GM04504 (cell line): ENCODE measurements around the gene PDE1A.

Source experiments
- DNase-seq: peaks from one replicate; pipeline ENCODE4 v3.0.0-alpha.2; 2012; ENCODE audit warnings: low read depth

PDE1A gene

DNA sequence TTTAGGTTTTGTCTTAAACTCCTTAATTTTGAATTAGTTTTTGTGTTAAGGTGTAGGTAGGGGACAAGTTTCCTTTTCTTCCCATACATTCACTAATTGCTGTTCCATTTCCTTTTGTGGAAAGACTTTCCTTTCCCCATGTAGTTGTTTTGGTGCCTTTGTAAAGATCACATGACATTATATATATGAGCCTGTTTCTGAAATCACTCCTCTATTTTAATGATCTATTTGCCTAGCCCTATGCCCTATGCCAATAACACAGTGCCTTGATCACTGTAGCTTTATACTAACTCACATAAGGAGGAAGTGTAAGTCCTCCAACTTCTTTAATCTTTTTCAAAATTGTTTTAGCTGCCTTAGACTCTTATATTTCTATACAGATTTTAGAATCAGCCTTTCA, 229.3 kb downstream of the PDE1A start:
- no peak for DNase-seq

DNA sequence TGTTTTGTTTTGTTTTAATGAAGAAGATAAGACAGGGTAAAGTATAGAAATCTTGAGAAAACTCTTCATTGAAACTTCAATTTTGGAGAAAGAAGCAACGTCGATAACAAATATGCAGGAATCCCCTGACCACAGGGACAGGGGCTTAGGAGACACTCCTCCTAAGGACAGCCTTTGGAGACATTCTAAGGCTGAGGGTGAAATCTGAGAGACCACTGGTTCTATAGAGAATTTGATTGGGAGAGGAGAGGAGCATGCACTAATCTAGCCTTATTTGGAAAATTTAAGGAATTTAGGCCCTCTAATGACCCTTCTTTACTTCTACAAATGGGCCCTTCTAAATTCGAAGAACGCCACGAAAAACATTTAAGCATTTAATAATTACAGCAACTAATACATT, 233.5 kb downstream of the PDE1A start:
- DNase-seq, result no peak

DNA sequence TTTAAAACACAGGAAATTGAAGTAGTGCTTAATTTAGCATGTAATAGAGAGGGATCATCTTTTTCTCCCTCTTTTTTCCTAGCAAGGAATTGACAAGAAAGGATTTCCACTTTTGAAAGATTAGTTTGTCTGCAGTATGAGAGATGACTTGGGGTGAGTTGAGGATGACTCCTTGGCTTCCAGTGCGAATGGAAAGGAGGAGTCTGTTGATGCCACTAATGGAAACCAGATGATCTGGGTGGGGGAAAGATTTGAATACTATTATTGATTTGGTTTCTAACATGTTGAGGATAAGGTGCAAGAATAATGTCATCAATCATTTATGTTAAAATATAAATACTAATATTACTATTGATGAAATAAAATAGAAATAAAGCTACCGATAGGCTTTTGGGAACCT, 235.8 kb downstream of the PDE1A start:
- no peak for DNase-seq

DNA sequence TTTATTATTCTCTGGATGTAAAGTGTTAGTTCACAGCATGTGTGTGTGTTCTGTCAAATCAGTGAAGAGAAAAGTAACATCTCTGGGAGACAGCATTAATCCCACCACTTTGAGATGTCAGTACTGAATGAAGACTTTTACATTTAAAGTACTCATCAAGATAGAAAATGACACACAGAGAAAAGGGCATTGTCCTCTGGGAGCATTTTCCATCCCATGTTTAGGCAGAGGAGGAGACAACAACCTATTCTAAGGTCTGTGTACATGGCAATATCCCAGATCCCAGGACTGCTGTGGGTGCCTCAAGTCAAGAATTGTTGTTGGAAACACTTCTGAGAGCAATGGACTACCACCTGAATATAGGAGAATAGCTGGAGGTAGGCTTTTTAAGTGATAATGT, 239.7 kb downstream of the PDE1A start:
- no peak for DNase-seq

DNA sequence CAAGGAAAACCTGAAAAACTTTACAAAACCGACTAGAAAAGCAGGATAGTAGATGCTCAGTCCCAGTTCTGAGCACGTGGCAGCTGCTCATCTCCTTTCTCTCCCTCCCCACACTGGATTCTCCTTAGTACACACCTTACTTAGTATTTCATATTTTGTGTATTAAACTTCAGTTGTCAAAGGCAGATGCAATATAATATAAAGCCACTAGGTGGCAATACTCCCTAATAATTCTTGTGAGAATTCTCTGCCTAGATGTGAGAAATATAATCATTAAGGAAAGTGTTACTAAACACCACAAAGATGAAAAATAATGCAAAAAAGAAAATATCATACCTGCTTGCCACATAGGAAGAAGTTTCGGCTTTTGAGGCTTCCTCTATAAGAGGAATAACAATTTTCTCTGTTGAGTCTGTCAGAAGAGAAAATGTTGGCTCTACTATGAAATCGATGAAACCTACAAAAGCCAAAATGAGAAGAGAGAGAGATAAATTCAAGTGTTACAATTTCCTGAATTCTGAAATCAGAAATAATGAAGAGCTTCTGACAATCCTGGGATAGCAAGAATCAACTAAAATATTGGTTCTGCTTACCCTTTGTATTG, 240.6 kb downstream of the PDE1A start:
- peak; percentile 19 for DNase-seq

DNA sequence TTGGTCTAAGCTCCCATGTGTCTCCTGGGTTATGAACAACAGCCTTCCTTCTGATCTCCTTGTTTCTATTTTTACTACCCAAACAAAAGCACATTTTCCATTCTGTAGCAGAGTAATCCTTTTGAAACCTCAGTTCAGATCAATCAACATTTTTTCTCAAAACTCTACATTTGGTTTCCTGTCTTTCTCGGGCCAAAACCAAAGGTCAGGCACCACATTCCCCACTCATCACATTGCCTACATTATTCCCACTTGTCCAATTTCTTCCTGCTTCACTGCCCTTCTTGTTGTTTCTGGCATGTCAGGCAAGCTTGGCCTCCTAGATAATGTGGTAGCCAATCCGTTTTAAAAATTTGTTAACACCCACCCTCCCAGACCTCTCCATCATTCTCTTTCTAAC, 244.4 kb downstream of the PDE1A start:
- DNase-seq, result no peak

DNA sequence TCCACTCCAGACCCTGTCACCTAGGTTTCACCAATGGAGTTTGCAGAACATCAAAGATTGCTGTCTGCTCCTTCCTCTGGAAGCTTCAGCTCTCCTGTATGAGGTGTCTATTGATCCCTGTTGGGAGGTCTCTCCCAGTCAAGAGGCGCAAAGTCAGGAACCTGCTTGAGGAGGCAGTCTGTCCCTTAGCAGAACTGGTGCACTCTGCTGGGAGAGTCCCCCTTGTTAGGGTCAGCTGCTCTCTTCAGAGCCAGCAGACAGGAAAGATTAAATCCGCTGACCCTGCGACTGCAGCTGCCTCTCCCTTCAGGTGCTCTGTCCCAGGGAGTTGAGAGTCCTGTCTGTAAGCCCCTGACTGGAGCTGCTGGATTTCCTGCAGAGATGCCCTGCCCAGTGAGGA, 245.5 kb downstream of the PDE1A start:
- no peak for DNase-seq

DNA sequence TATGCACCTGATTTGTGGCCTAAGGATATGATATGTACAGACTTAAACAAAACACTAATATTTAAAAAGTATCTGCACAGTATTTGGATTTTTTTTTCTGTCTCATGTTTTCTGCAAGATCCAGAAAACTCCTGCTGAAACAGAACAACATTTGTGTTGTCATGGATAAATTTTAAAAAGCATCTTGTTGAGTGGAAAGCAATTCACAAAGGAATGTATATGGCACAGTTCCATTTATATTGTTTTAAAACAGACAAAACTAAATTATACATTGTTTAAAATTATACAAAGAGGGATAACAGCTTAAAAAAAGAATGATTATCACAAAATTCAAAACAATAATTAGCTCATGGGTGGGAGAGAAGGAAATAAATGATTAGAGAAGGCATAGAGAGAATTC, 247.7 kb downstream of the PDE1A start:
- no peak for DNase-seq

DNA sequence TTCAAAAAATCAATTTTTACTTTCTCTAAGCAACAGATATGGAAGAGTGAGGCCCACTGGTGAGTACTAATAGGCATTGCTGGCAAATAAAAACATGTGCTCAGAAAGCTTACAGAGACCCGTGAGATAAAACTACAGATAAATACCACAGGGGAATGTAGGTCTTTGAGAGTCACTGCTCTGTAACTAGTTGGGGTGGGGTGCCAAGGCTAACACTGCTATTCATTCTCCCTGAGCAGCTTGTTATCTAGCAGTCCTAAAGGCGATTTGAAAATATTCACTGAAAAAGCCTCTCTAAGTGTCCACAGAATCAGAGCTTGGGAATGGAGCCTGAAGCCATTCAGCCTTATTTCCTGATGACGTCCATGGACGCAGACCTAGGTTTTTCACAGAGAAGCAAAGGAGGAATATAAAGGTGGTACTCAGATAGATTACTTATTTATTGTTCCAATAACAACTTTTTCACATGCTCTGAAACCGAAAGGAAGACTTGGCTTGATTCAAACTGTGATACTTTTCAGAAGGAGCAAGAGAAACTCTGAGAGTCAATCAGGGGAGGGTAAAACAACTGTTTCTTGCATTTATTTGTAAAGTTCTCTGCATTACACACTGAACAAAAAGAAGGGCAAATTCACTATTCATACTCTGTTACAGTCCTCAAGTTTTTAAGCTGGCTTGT, 252.8 kb downstream of the PDE1A start:
- DNase-seq, result no peak

DNA sequence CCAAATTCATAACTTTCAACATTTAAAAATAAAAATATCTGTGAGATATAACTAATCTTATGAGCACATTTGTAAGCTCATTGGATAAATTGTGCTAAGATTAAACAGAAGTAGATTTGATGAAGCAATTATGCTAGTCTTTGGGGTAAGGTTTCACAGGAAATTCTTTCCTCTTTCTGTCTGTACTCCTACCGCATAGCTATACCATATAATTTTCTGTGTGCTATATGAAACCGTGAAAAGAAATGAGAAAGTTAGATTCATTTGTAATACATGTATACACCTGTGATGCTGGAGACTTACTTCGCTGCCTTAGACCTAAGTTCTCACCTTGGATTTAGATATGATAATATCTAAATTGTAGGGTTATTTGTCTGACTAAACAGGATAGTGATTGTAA, 256.5 kb downstream of the PDE1A start:
- no peak for DNase-seq

DNA sequence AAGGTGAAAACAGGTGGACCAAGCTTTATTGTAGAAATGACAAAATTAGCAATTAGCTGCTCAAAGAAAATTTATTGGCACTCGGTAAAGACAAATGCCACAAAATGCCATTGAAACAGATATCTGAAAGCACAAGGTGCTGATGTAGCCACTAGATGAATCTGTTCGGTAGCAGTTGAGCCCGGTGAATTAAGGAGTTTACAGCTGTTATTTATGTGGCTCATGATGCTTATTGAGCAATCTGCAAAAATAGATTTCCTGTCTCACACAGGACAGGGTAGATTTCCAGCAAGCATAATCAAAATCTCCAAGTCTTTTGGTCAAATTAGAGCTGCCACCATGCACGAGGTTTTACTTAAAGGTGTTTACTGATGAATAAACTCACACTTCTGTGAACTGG, 259.0 kb downstream of the PDE1A start:
- DNase-seq, result no peak

DNA sequence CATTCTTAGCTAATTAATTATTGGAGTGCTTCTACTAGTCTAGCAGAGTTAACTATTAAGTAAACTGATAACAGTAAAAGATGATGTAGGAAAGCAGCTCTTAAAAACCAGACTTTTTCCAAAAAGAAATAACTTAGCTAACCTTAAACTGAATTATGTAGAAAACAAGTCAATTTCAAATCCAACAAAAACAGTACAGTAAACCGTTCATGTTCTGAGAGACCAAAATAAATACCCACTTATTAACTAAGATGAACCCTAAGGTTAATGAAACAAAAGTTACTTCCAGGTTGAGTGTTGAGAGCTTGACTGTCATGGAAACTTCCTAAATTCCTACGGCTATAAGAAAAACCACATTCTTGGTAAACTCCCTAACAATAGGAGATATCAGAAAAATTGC, 260.0 kb downstream of the PDE1A start:
- DNase-seq, result no peak

DNA sequence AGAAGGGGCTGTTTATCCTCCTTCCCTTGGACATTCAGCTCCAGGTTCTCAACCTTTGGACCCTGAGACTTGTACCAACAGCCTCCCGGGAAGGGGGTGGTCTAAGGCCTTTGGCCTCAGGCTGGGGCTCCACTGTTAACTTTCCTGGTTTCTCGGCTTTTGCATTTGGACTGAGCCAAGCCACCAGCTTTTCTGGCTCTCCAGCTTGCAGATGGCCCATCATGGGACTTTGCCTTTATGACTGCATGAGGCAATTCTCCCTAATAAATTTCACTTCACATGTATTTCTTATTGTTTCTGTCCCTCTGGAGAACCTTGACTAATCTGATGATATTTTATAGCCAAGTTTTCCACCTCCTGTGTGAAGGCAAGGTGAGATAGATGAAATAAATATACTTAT, 260.4 kb downstream of the PDE1A start:
- DNase-seq, result no peak

DNA sequence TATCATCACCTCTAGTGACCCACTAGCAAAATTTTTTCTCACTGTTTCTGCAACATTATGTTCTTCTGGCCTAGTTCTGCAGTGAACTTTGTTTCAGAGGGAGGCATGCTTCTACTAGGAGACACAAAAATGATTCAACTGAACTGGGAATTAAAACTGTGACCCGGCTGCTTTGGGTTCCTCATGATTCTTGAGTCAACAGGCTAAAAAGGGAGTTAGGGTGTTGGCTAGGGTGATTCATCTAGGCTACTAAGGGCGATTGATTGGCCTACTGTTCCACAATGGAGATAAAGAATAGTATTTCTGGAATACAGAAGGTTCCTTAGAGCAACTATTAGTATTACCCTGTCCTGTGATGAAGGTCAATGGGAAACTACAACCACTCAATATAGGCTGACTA, 261.6 kb downstream of the PDE1A start:
- no peak for DNase-seq

DNA sequence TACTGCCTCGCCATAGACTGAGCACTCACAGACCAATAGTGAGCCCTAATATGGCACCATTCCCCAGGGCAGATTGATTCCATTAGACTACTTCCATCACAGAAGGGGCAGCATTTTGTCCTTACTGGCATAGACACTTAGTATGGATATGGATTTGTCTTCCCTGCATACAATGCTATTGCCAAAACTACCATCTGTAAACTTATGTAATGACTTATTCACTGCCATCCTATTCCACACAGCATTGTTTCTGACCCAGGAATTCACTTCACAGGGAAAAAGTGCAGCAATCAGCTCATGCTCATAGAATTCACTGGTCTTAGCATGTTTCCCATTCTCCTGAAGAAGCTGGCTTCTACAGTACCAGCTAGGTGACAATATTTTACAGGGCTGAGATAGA, 262.1 kb downstream of the PDE1A start:
- no peak for DNase-seq

DNA sequence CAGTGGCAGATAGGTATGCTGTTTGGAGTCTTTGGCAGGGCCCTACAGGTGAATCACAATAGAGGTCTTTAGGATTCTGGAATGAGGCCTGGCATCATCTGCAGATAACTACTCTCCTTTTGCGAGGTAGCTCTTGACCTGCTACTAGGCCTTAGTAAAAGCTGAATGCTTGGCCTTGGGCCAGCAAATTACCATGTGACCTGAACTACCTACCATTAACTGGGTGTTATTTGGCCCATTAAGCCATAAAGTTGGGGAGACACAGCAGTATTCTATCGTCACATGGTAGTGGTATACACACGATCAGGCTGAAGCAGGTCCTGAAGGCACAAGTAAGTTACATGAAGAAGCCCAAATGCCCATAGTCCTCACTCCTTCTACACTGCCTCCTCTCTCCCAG, 263.0 kb downstream of the PDE1A start:
- no peak for DNase-seq

DNA sequence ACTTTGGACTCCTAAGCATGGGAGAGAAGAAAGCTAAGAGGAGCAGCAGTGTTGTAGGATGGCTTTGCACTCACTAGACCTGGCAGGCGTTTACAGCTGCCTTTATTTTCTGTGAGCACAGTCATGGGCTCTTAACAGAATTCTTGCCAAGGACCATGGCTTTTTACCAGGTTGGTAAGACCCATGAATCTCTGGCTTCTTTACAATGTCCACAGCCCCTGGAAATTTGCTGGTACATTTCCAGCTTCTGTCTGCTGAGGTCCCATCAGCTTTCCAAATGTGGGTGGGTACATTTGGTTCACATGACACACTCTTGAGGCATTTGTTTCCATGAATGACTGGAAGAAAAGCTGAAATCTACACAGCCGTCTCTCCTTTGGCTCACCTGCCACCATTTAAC, 278.5 kb downstream of the PDE1A start:
- DNase-seq, result no peak

DNA sequence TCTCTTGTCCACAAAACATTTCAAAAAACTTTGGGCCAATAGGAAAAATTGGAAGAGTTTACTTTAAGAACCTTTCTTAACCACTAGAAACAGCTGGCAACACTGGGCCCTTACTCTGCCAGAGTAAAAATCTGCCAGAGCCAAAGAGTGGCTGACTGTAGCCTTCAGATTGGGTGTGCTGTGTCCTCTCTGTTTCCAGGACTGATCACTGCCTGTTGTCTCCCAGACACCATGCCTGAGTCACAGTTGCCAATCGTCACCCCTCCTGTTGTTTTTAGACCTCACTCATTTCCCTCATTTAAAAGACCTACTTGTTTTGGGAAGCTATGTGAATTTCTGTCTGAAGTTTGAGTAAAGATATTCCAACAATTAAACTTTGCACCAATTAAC, 282.1 kb downstream of the PDE1A start:
- no peak for DNase-seq

DNA sequence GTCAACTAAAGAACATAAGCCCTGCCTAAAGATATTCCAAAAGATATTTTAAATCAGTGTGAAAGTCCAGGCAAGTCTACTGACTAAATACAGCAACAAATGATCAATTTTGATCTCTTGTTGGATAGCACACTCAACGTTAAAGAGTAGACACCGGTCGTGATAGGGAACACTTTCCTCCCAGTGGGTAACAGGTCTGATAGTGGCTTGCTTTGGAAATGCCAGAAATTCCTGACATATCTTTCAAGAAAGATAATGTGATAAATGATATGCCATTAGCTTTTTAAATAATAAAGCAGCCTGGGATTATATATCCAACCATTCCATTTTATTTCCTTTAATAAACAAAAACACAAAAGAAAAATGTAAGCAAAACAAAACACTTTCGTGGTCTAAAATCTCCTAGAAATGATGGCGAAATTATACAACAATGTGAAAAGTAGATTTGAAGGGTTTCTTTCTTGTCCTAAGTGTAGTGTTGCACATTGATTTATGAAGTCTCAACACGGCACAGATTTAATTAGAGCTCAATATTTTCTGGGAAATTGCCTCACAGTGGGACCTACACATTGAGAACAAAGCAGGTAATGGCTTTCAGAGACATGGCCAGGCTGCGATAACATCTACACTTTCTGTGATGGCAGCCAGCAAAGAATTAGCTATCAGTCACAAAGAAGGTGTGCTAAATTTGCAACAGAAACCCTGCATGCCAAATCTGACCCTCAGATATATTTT, 282.6 kb downstream of the PDE1A start:
- no peak for DNase-seq

DNA sequence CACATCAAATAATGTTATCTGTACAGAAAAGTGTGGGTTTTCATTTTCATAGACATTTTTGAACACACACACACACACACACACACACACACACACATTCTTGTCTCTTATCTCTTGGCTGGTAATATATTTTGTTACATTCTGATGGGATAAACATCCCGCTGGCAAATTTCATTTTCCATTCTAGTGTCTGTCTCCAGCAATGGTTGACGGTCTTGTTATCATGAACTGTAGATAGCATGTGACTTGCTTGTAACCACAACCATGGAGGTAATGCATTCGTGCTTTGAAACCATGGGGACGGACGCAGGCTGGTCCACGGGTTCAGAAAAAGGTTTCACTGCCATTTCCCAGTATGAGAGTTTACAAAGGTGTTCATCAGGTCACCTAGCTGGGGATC, 284.8 kb downstream of the PDE1A start:
- no peak for DNase-seq

DNA sequence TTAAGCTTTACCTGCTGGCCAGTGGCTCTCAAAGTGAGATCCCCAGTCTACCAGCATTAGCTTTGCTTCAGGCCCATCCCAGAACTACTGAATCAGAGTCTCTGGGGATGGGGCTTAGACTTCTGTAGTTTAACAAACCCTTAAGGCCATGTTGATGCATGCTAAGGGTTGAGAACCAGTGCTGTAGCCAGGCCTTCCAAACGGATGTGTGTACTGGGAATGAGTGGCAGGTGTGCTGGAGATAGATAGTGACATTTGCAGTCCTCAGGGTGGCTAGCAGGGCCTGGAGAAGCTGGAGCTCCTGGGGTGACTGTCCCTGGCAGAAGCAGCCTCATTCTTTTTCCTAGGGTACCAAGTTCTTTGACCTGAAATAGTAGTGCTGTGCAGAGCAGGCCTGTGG, 292.6 kb downstream of the PDE1A start:
- no peak for DNase-seq

DNA sequence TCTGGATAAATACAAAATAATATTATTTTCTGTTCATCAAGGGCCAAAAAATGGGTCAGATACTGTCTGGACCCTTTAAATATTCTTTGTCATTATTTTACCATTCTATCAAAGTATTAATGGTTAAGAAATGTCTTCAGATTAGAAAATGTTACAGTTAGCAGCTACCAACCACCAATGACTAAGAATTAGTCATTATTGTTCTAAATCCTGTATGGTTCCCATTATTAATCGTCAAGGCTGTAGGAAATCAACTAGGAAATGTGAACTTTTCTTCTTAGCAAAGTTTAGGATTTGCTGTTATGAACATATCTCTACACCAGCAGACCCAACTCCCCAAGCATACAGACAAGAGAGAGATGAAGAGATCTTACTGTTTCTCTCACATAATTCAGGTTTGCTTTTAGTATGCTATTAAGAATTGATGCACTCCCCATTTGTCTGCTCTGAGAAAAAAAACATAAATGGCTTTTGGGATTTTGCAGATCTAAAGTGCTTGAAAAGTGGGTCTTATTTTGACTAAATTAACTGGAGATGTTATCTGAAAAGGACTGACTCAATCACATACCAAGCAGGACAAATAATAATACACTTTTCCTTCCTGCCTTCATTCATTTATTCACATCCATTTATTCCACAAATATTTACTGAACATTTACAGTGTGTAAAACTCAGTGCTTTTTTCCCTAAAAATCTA, 293.5 kb downstream of the PDE1A start:
- DNase-seq, result no peak

DNA sequence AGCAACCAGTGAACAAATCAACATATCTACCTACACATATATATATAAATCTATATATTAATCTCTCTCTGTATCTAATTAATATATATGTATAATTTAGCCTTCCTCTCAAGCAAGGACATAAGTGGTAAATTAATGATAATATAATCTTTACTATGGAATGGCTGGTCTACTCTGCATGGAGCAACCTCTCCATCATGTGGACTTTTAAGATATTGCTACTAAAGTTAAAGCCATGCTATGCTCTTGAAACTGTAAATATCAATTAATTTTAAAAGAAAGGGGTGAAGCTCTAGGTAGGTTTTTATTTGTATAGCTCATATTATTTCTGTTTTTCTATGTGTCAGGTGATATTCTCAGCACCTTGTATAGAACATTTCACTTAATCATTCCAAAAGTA, 294.2 kb downstream of the PDE1A start:
- DNase-seq, result no peak
